Parathyroid adenoma (tissue), 2 donors: ENCODE measurements around the gene CNTN4.

Experiments
- H2AFZ ChIP-seq: fragments of 300-600 bp; sonication (generic); one replicate; pipeline ENCODE4 v1.7.0; 2017; ENCODE audit warnings: antibody characterized with exemption, mild to moderate bottlenecking
- H3K27ac ChIP-seq: fragments of 300-600 bp; sonication (generic); one replicate; pipeline ENCODE4 v1.7.0; 2017
- H3K27me3 ChIP-seq: fragments of 300-600 bp; sonication (generic); one replicate; pipeline ENCODE4 v1.7.0; 2017; ENCODE audit warnings: low read length; ENCODE audit not compliant: control insufficient read depth, insufficient read depth
- H3K36me3 ChIP-seq: fragments of 300-600 bp; sonication (generic); one replicate; pipeline ENCODE4 v1.7.0; 2017; ENCODE audit warnings: low read length; ENCODE audit not compliant: control insufficient read depth, insufficient read depth
- H3K4me1 ChIP-seq: fragments of 300-600 bp; sonication (generic); one replicate; pipeline ENCODE4 v1.7.0; 2017; ENCODE audit warnings: control low read depth
- H3K4me2 ChIP-seq: fragments of 300-600 bp; sonication (generic); one replicate; pipeline ENCODE4 v1.7.0; 2017; ENCODE audit warnings: low read length
- H3K4me3 ChIP-seq: fragments of 300-600 bp; sonication (generic); one replicate; pipeline ENCODE4 v1.7.0; 2017; ENCODE audit warnings: low read depth, low read length
- H3K79me2 ChIP-seq: fragments of 300-600 bp; sonication (generic); one replicate; pipeline ENCODE4 v1.7.0; 2017; ENCODE audit warnings: control low read depth
- H3K9ac ChIP-seq: fragments of 300-600 bp; sonication (generic); one replicate; pipeline ENCODE4 v1.7.0; 2017; ENCODE audit warnings: mild to moderate bottlenecking
- H3K9me3 ChIP-seq: fragments of 300-600 bp; sonication (generic); one replicate; pipeline ENCODE4 v1.7.0; 2017; ENCODE audit warnings: low read length; ENCODE audit not compliant: control insufficient read depth
- TF ChIP-seq, protein P1 (sequence below): fragments of 300-600 bp; sonication (generic); IDR thresholded peaks from one replicate; pipeline ENCODE4 v1.7.0; 2017; ENCODE audit warnings: antibody characterized with exemption, mild to moderate bottlenecking
- donor health status: primary hyperparathyroidism.

Gene CNTN4

DNA sequence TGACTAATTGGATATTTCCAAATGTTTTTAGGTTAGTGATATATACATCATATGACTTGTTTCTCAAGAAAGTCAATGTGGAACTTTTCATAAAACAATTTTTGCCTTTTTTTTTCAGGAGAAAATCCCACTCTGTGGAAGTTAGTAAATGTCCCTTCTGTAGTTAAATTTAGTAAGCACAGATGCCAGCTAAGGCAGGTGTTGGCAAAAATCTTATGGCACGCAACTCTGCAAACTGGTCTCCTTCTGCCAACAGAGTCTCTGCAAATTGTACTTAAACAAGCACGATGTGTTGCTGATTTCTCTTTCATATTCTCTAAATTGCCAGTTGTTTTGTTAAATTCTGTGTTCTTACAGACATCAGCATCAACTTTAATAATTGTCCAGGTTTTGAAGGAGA, 777.7 kb downstream of the CNTN4 start:
- H3K36me3 ChIP-seq = no peaks in the 10 kb centered on the region
- TF ChIP-seq, protein P1, sequence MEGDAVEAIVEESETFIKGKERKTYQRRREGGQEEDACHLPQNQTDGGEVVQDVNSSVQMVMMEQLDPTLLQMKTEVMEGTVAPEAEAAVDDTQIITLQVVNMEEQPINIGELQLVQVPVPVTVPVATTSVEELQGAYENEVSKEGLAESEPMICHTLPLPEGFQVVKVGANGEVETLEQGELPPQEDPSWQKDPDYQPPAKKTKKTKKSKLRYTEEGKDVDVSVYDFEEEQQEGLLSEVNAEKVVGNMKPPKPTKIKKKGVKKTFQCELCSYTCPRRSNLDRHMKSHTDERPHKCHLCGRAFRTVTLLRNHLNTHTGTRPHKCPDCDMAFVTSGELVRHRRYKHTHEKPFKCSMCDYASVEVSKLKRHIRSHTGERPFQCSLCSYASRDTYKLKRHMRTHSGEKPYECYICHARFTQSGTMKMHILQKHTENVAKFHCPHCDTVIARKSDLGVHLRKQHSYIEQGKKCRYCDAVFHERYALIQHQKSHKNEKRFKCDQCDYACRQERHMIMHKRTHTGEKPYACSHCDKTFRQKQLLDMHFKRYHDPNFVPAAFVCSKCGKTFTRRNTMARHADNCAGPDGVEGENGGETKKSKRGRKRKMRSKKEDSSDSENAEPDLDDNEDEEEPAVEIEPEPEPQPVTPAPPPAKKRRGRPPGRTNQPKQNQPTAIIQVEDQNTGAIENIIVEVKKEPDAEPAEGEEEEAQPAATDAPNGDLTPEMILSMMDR = no peak
- no peaks in the 10 kb centered on the region for H3K4me1 ChIP-seq
- no peak overlapping the region for H3K4me3 ChIP-seq
- no peaks in the 10 kb centered on the region for H3K27me3 ChIP-seq
- no peak overlapping the region for H3K4me2 ChIP-seq
- no peaks in the 10 kb centered on the region for H3K79me2 ChIP-seq
- no peak overlapping the region for H2AFZ ChIP-seq
- no peaks in the 10 kb centered on the region for H3K9me3 ChIP-seq
- H3K27ac ChIP-seq = no peak overlapping the region
- H3K9ac ChIP-seq = no peak overlapping the region

GRCh38 chr3:2879023-2879422, 780.4 kb downstream of the CNTN4 start:
- Histone ChIP-seq H2AFZ (no peak overlapping the region), H3K27me3 (no peaks in the 10 kb centered on the region), H3K79me2 (no peaks in the 10 kb centered on the region), H3K27ac (no peak overlapping the region), H3K4me2 (no peak overlapping the region), H3K36me3 (no peaks in the 10 kb centered on the region), H3K4me1 (no peaks in the 10 kb centered on the region), H3K9ac (no peak overlapping the region), H3K9me3 (no peaks in the 10 kb centered on the region), H3K4me3 (no peak overlapping the region)
- TF ChIP-seq, protein P1 = no peak

DNA sequence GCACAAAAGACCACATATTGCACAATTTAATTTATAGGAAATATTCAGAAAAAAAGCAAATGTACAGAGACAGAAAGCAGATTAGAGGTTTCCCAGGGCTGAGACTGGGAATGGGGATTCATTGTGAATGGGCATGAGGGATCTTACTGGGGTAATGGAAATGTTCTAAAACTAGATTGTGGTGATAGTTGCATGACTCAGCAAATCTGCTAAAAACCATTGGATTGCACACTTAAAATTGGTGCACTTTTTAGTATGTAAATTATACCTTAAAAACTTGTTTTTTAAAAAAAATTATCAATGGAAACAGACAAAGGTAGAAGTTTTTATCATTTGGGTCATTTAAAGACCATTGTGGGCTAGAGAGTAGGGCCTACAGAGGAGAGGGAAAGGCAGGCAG, 780.9 kb downstream of the CNTN4 start:
- Histone ChIP-seq H3K9ac (no peak overlapping the region), H3K4me3 (no peak overlapping the region), H3K36me3 (no peaks in the 10 kb centered on the region), H3K27me3 (no peaks in the 10 kb centered on the region), H3K27ac (no peak overlapping the region), H2AFZ (no peak overlapping the region), H3K9me3 (no peaks in the 10 kb centered on the region), H3K4me1 (no peaks in the 10 kb centered on the region), H3K79me2 (no peaks in the 10 kb centered on the region), H3K4me2 (no peak overlapping the region)
- TF ChIP-seq, protein P1 = no peak

GRCh38 chr3:2880218-2880756, 781.6 kb downstream of the CNTN4 start:
- Histone ChIP-seq H3K4me2 (no peak overlapping the region), H3K27me3 (no peaks in the 10 kb centered on the region), H3K9me3 (no peaks in the 10 kb centered on the region), H3K4me3 (no peak overlapping the region), H3K27ac (no peak overlapping the region), H2AFZ (no peak overlapping the region), H3K9ac (no peak overlapping the region), H3K4me1 (no peaks in the 10 kb centered on the region), H3K36me3 (no peaks in the 10 kb centered on the region), H3K79me2 (no peaks in the 10 kb centered on the region)
- TF ChIP-seq, protein P1 = no peak

- TF ChIP-seq, protein P1 = no peak
- Histone ChIP-seq H3K4me2 (no peak overlapping the region), H3K4me1 (no peaks in the 10 kb centered on the region), H3K9ac (no peak overlapping the region), H3K27me3 (no peaks in the 10 kb centered on the region), H2AFZ (no peak overlapping the region), H3K4me3 (no peak overlapping the region), H3K79me2 (no peaks in the 10 kb centered on the region), H3K36me3 (no peaks in the 10 kb centered on the region), H3K27ac (no peak overlapping the region), H3K9me3 (no peaks in the 10 kb centered on the region)
Measured at GRCh38 chr3:2883283-2883682, 784.6 kb downstream of the CNTN4 start.
